GM19099 (cell line): ENCODE data around the gene LSAMP.

Experiments
- POLR2A ChIP-seq: IDR thresholded peaks from 3 replicates; pipeline ENCODE4 v1.6.1; 2011; ENCODE audit warnings: low read depth; ENCODE audit not compliant: insufficient read length; ENCODE audit errors: extremely low read depth

Gene LSAMP

GRCh38 chr3:115789481-115789880 lies 655.8 kb downstream of the LSAMP start:
- TF ChIP-seq POLR2A: no peak

- no peak for TF ChIP-seq POLR2A
Measured at GRCh38 chr3:115788921-115789470, 656.3 kb downstream of the LSAMP start.

- no peak for TF ChIP-seq POLR2A
Measured at GRCh38 chr3:115787818-115788217, 657.5 kb downstream of the LSAMP start.

GRCh38 chr3:115785782-115786181 lies 659.5 kb downstream of the LSAMP start:
- no peak for TF ChIP-seq POLR2A

- no peak for TF ChIP-seq POLR2A
Measured at GRCh38 chr3:115784739-115785536, 660.3 kb downstream of the LSAMP start.

- no peak for TF ChIP-seq POLR2A
Measured at GRCh38 chr3:115783938-115784738, 661.1 kb downstream of the LSAMP start.

- no peak for TF ChIP-seq POLR2A
Measured at GRCh38 chr3:115779011-115779410, 666.3 kb downstream of the LSAMP start.

GRCh38 chr3:115772951-115773350 lies 672.3 kb downstream of the LSAMP start:
- TF ChIP-seq POLR2A: no peak

- TF ChIP-seq POLR2A: no peak
Measured at GRCh38 chr3:115768661-115769060, 676.6 kb downstream of the LSAMP start.

- no peak for TF ChIP-seq POLR2A
Measured at GRCh38 chr3:115766587-115767482, 678.5 kb downstream of the LSAMP start.

GRCh38 chr3:115761927-115762305 lies 683.4 kb downstream of the LSAMP start:
- TF ChIP-seq POLR2A: no peak

GRCh38 chr3:115760716-115761115 lies 684.6 kb downstream of the LSAMP start:
- TF ChIP-seq POLR2A: no peak

GRCh38 chr3:115758076-115758763 lies 687.1 kb downstream of the LSAMP start:
- no peak for TF ChIP-seq POLR2A
